Keratinocyte (primary cell): ENCODE results near the gene FMN1. TPM values are rescaled to one million over a fixed set of nuclear protein-coding genes. Genes with fewer than 3 reads are reported as not detected.

Experiments
- DNase-seq: peaks from one replicate; pipeline ENCODE4 v3.0.0-alpha.2; 2011; ENCODE audit warnings: low read depth, missing footprints, low spot score
- FAIRE-seq: peaks from 2 replicates; lab custom pipeline; 2011; peaks lifted over from hg19 to GRCh38; lab: Jason Lieb, UNC
- H2AFZ ChIP-seq: 2 replicates; pipeline ENCODE4 v1.6.0; 2012; ENCODE audit warnings: low read length, control low read depth, inconsistent platforms; ENCODE audit not compliant: control insufficient read depth
- H3K27ac ChIP-seq: 2 replicates; pipeline ENCODE4 v1.5.1; 2011; ENCODE audit warnings: low read length; ENCODE audit not compliant: control insufficient read depth, insufficient read depth
- H3K27me3 ChIP-seq: 3 replicates; pipeline ENCODE4 v1.6.0; 2011; ENCODE audit warnings: low read length; ENCODE audit not compliant: control insufficient read depth, insufficient read depth; ENCODE audit errors: extremely low read depth
- H3K36me3 ChIP-seq, 2 experiments: 2 replicates in 1 of 2; 3 replicates in 1 of 2; pipeline ENCODE4 v1.5.1; 2011; ENCODE audit warnings: low read length in 2 of 2, mild to moderate bottlenecking in 1 of 2; ENCODE audit not compliant: control insufficient read depth in 2 of 2, insufficient read depth in 2 of 2; ENCODE audit errors: extremely low read depth in 1 of 2
- H3K4me1 ChIP-seq: 3 replicates; pipeline ENCODE4 v1.5.1; 2011; ENCODE audit warnings: low read length; ENCODE audit not compliant: control insufficient read depth, insufficient read depth; ENCODE audit errors: extremely low read depth
- H3K4me2 ChIP-seq: 3 replicates; pipeline ENCODE4 v1.6.0; 2011; ENCODE audit warnings: low read depth, low read length; ENCODE audit not compliant: control insufficient read depth, insufficient read depth; ENCODE audit errors: extremely low read depth
- H3K4me3 ChIP-seq, 3 experiments: fragments of 200-600 bp in 1 of 3; sonication (generic) in 1 of 3; 2 replicates in 2 of 3; 3 replicates in 1 of 3; pipeline ENCODE4 v1.5.1; 2011 to 2016; ENCODE audit warnings: low read length in 3 of 3, mild to moderate bottlenecking in 3 of 3, control low read depth in 2 of 3, inconsistent platforms in 1 of 3, low read depth in 1 of 3, mixed read lengths in 1 of 3, mixed run types in 1 of 3, moderate library complexity in 1 of 3; ENCODE audit not compliant: control insufficient read depth in 2 of 3, insufficient read depth in 2 of 3; ENCODE audit errors: extremely low read depth in 1 of 3
- H3K79me2 ChIP-seq: 2 replicates; pipeline ENCODE4 v1.6.0; 2012; ENCODE audit warnings: low read length; ENCODE audit not compliant: control insufficient read depth, insufficient read depth
- H3K9ac ChIP-seq: 3 replicates; pipeline ENCODE4 v1.6.0; 2011; ENCODE audit warnings: low read length; ENCODE audit not compliant: control insufficient read depth, insufficient read depth; ENCODE audit errors: extremely low read depth
- H3K9me1 ChIP-seq: 3 replicates; pipeline ENCODE4 v1.6.0; 2011; ENCODE audit warnings: low read length; ENCODE audit not compliant: control insufficient read depth, insufficient read depth; ENCODE audit errors: extremely low read depth
- H3K9me3 ChIP-seq: 2 replicates; pipeline ENCODE4 v1.5.1; 2012; ENCODE audit warnings: low read depth, low read length; ENCODE audit not compliant: control insufficient read depth
- H4K20me1 ChIP-seq: 3 replicates; pipeline ENCODE4 v1.6.0; 2011; ENCODE audit warnings: low read length; ENCODE audit not compliant: control insufficient read depth, insufficient read depth; ENCODE audit errors: extremely low read depth
- EZH2 ChIP-seq: IDR thresholded peaks from one replicate; pipeline ENCODE4 v1.6.1; 2012; ENCODE audit warnings: inconsistent platforms, mild to moderate bottlenecking, low read length, moderate library complexity
- dilution Hi-C: fragments of 300-500 bp; cut with MboI; formaldehyde crosslinking; loops from one replicate; pipeline ENCODE4 v1.7.0; 2020; ENCODE audit warnings: low sequenced_read_pairs; ENCODE audit not compliant: extremely low pct_ligation_motif_present
- polyA plus RNA-seq, 5 experiments: library from polyadenylated mRNA; depleted of rRNA in 3 of 5; stranded (reverse) in 3 of 5; stranded (forward) in 1 of 5; unstranded in 1 of 5; fragments of >200 nt; gene quantifications; 1 replicate in 1 of 5; 2 replicates in 3 of 5; 3 replicates in 1 of 5; pipeline versions ENCODE4 v1.2.1 to v1.2.3, GENCODE V29; 2011 to 2012; ENCODE audit warnings: missing spikeins in 2 of 5, low read depth in 1 of 5, low replicate concordance in 1 of 5
- TF ChIP-seq, protein P1 (sequence below), 3 experiments: IDR thresholded peaks in 1 of 3; conservative IDR thresholded peaks in 1 of 3; optimal IDR thresholded peaks in 1 of 3; 2 replicates in 2 of 3; 3 replicates in 1 of 3; pipeline versions ENCODE3 to v1.5.1; 2011; ENCODE audit warnings: low read length in 3 of 3, mild to moderate bottlenecking in 3 of 3, moderate library complexity in 2 of 3, control low read depth in 1 of 3, inconsistent platforms in 1 of 3; ENCODE audit not compliant: insufficient read depth in 2 of 3; ENCODE audit errors: extremely low read depth in 1 of 3

Gene FMN1
- polyA plus RNA-seq, 1 donor (not counting 4 experiments of a cell fraction or from before 2014, with no cell fraction given), result 0.71 TPM

DNA sequence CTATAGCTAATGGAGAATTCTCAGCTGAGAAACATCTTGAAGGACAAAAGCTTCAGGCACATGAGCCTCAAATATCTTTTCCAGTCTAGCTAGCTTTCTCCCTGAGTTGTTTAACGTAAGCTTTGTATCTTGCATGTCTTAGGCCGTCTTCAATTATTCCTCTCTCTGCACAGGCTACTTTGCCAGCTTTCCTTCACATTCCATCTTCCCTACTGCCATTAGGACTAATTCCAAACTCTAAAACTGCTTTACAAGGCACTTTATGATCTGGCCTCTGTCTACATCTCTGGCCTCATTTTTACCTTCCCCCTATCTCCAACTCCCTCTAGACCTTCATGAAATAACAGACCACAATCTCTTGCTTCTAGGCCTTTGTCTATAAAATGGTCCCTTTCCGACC lies 305.3 kb downstream of the FMN1 start:
- Histone ChIP-seq H3K9ac (no peak overlapping the region), H3K4me2 (no peak overlapping the region), H3K36me3 (no peaks in the 10 kb centered on the region), H2AFZ (no peak overlapping the region), H3K9me1 (no peaks in the 10 kb centered on the region), H3K9me3 (no peaks in the 10 kb centered on the region), H3K4me3 (no peak overlapping the region), H3K27ac (no peak overlapping the region), H3K4me1 (no peaks in the 10 kb centered on the region), H3K27me3 (no peaks in the 10 kb centered on the region), H3K79me2 (no peaks in the 10 kb centered on the region), H4K20me1 (no peaks in the 10 kb centered on the region)
- DNase-seq (no peak), FAIRE-seq (no peak)
- dilution Hi-C loops, result no loop called here
- TF ChIP-seq, protein P1, sequence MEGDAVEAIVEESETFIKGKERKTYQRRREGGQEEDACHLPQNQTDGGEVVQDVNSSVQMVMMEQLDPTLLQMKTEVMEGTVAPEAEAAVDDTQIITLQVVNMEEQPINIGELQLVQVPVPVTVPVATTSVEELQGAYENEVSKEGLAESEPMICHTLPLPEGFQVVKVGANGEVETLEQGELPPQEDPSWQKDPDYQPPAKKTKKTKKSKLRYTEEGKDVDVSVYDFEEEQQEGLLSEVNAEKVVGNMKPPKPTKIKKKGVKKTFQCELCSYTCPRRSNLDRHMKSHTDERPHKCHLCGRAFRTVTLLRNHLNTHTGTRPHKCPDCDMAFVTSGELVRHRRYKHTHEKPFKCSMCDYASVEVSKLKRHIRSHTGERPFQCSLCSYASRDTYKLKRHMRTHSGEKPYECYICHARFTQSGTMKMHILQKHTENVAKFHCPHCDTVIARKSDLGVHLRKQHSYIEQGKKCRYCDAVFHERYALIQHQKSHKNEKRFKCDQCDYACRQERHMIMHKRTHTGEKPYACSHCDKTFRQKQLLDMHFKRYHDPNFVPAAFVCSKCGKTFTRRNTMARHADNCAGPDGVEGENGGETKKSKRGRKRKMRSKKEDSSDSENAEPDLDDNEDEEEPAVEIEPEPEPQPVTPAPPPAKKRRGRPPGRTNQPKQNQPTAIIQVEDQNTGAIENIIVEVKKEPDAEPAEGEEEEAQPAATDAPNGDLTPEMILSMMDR (optimal IDR thresholded peaks at IDR 0.05 in 1 of 3, IDR thresholded peaks at IDR 0.05 in 1 of 3, conservative IDR thresholded peaks at IDR 0.05 in 1 of 3; ENCODE audit: extremely low read depth in 1 of 3, insufficient read depth in 2 of 3, low read length in 3 of 3), result no peak
- TF ChIP-seq EZH2, result no peak

DNA sequence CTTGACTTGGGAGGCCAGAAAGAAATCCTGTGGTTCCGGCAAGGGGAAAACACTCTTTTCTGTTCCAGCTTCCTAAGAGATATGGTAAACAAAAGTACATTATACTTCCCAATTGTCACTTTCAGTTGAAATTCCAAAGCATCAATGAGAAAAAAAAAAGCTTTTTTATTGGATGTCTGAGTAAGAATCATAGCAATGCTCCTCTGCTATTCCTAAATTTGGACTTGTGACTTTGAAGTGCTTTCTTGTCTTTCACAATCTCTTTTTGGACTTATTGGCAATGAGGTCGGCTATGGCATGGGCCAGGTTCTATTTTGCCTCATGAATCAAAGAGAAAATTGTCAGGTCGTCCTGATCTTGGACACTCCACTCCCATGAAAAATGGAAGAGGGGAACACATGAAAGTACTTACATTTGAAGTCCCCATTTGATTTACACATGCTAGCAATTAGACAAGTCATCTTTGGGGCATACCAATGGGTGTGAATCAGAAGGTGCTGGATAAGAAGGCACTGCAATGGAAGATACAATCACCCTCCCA lies 306.2 kb downstream of the FMN1 start:
- no peaks in the 10 kb centered on the region for H3K27me3 ChIP-seq
- dilution Hi-C loops, result no loop called here
- no peak overlapping the region for H3K4me2 ChIP-seq
- TF ChIP-seq, protein P1 (optimal IDR thresholded peaks at IDR 0.05 in 1 of 3, IDR thresholded peaks at IDR 0.05 in 1 of 3, conservative IDR thresholded peaks at IDR 0.05 in 1 of 3; ENCODE audit: extremely low read depth in 1 of 3, insufficient read depth in 2 of 3, low read length in 3 of 3), result no peak
- TF ChIP-seq EZH2, result no peak
- H3K36me3 ChIP-seq, result no peaks in the 10 kb centered on the region
- H3K79me2 ChIP-seq, result no peaks in the 10 kb centered on the region
- H3K9ac ChIP-seq, result no peak overlapping the region
- no peaks in the 10 kb centered on the region for H3K9me1 ChIP-seq
- no peak overlapping the region for H3K27ac ChIP-seq
- H3K4me3 ChIP-seq, result no peak overlapping the region
- H4K20me1 ChIP-seq, result no peaks in the 10 kb centered on the region
- no peak overlapping the region for H2AFZ ChIP-seq
- no peaks in the 10 kb centered on the region for H3K4me1 ChIP-seq
- FAIRE-seq (no peak), DNase-seq (no peak)
- no peaks in the 10 kb centered on the region for H3K9me3 ChIP-seq
